Activated effector memory CD4-positive, alpha-beta T cell treated with Interleukin-2 at 50 U/mL for 16 hours (primary cell): Measurements from ENCODE around the gene ZNF324B.
A peak's percentile ranks its signal among the peaks of the same experiment; 100 is the strongest.
"Not testable (repeated sequence)": the region's sequence is repeated elsewhere in the genome, so short reads cannot be mapped to it uniquely, and the experiment has no call there.

Experiments
- DNase-seq: peaks from one replicate; pipeline ENCODE4 v3.0.0-alpha.2; 2020

Gene ZNF324B

GRCh38 chr19:58451358-58452101 lies at the start of gene ZNF324B:
ZNF324B (plus strand) TSS chr19:58451622; CDS start chr19:58453702, 2,080 bp downstream.
- peak; percentile 95 for DNase-seq

DNA sequence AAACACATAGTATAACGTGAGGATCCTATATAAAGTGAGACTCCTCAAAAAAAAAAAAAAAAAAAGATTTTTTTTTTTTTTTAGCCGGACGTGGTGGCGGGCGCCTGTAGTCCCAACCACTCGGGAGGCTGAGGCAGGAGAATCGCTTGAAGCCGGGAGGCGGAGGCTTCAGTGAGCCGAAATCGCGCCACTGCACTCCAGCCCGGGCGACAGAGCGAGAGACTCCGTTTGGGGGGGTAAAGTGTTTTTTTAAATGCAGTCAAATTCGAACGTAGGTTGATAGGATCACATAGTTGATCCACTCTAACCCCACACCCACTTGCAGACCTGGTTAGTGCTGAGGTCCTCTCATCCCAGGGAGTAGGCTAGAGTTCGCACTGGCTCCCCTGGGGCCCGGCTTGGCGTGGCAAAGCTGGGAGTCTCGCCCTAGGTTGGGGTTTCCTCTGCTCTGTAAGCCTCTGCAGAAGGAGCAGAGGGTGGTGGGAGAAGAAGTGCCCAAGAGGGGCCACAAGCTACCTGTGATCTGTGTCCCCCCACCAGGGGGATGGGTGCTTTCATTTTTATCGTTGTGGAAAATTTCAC lies 49.5 kb upstream of the ZNF324B start:
- DNase-seq: no peak

DNA sequence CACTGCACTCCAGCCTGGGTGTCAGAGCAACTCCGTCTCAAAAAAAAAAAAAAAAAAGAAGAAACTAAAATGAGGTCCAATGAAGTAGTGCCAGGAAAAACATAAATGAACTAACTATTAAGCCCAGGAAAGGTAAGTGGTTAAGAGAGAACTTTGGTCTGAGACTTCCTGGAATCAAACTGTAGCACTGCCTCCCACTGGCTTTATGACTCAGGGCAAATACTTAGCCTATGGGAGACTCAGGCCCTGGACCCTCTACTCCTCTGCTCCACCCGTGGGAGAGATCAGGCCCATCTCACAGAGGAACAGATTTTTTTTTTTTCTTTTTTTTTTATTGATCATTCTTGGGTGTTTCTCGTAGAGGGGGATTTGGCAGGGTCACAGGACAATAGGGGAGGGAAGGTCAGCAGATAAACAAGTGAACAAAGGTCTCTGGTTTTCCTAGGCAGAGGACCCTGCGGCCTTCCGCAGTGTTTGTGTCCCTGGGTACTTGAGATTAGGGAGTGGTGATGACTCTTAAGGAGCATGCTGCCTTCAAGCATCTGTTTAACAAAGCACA lies 47.4 kb upstream of the ZNF324B start:
- not testable (repeated sequence) for DNase-seq

DNA sequence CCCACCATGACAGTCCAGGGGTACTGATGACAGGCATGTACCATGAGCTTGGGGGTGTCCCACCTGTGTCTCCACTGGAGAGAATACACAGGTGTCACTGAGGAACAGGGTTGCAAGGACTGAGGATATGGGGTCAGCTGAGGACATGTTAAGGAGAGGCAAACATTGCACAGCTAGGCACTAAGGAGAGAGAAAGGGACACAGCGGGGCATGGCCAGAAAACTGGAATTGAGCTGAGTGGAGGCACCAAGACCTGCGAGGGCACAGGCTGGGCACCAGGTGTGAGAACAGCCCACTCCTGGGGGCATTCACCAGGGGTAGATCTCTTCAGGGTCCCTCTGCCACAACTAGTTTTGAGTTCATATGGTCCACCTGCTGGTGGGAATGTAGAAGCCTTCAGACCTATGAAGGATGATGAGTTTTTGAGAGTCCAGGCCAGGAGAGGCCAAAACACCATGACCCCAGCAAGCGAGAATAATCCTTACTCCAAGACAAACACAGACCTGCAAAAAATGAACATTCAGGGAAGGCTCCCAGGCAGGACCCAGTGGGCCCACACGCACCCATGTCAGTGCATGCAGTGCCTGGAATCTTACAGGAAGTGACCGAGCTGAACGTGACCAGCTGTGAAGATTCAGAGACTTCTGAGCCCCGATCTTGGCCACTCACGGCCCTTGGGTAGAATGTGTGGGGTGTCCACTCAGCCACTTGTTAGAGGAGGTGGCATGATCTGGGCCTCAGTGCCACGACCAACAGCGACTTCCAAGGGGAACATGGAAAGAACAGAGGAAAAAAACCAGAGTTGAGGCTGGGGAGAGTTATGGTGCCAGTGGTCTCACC lies 44.4 kb upstream of the ZNF324B start:
- no peak for DNase-seq

- DNase-seq: no peak
These were observed 43.7 kb upstream of the ZNF324B start for GRCh38 chr19:58407658-58408151.

DNA sequence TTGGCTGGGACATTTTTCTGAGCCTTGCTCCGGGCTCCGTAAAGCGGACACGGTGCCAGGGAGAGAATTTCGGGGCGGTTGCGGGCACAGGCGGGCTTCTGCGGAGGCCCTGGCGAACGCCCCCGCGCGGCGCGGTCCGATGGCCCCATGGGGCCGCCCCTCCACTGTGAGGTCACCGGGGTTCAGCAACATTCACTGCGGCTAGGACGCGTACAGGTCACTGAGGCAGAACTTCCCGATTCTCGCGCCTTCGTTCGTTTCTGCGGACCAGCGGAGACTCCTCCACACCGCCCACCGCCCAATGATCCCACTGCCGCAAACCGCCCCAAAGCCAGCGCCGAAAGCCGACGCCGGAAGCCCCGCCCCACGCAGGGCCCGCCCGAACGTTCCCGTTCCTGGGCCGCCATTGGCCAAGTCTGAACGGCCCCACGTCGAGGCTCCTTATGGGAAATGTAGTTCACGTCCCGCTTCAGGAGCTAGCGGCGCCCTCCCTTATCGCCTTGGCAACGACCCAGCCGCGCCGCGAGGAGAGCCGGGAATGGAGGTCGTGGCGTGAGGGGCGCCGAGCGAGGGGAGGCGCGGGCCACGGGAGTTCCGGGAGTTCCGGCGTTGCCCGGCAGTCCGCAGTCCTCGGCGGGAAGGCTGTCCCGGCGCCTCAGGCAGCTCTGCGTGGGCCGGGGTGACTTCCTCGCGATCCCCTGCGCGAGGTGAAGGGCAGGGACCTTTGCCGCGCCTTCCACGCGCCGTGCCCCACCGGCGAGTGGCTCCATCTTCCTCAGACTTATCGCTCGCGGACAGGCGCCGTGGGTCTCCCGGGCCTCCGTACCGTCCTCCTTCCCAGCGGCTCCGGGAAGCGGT lies 43.0 kb upstream of the ZNF324B start, which contains the start of gene ZNF584:
ZNF584 (plus strand) TSS at position 498 of the 858 bp plus-strand sequence. CDS start 499 bp downstream, outside the sequence.
- DNase-seq: peak; percentile 90

- no peak for DNase-seq
These were observed 42.2 kb upstream of the ZNF324B start for GRCh38 chr19:58409010-58409790.

DNA sequence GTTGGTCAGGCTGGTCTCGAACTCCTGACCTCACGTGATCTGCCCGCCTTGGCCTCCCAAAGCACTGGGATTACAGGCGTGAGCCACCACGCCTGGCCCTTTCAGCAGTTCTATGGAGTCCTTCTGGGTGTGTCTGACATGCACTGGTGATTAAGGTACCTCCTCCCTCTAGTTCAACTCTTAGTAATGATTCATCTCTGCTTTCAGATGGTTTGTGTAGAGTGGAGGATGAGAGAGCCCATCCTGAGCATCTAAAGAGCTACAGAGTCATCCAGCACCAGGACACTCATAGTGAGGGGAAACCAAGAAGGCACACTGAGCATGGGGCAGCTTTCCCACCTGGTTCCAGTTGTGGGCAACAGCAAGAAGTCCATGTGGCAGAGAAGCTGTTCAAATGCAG lies 34.8 kb upstream of the ZNF324B start:
- no peak for DNase-seq

GRCh38 chr19:58417071-58417470 lies 34.4 kb upstream of the ZNF324B start:
- no peak for DNase-seq

DNA sequence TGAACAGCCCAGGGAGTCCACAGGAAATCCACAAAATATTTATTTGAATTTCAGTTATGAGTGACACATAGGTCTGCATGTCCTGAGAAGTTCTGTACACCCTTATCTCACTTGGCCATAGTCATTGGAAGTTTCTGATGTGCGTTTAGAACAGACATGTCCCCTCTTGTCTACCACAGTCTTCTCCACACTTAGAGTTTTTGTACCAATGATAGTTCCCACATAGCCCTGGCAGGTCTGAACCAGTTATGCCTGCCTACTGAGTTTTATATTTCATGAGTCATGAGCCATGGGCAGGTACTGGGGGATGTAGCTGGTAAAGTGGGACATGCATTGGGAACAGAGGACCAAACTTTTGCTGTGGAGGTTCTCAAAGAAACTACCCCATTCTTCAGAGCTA lies 22.8 kb upstream of the ZNF324B start:
- DNase-seq: no peak

GRCh38 chr19:58429745-58430144 lies 21.7 kb upstream of the ZNF324B start:
- no peak for DNase-seq

DNA sequence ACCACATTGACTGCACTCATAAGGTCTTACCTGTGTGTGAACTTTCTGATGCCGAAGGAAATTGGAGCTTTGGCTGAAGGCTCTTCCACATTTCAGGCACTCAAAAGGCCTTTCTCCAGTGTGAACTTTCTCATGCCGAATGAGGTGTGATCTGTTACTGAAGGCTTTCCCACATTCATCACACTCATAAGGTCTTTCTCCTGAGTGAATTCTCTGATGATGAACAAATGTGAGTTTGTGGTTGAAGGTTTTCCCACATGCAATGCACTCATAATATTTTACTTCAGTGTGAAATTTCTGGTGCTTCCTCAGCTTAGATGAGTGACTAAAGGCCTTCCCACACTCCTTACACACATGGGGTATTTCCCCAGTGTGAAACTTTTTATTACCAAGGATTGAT lies 17.2 kb upstream of the ZNF324B start:
- DNase-seq: no peak

- DNase-seq: peak; percentile 91
These were observed 11.6 kb upstream of the ZNF324B start, which contains the start of gene ZNF132 for GRCh38 chr19:58439576-58440554. ZNF132 (minus strand) TSS chr19:58440153; CDS start chr19:58439821, 332 bp downstream.

DNA sequence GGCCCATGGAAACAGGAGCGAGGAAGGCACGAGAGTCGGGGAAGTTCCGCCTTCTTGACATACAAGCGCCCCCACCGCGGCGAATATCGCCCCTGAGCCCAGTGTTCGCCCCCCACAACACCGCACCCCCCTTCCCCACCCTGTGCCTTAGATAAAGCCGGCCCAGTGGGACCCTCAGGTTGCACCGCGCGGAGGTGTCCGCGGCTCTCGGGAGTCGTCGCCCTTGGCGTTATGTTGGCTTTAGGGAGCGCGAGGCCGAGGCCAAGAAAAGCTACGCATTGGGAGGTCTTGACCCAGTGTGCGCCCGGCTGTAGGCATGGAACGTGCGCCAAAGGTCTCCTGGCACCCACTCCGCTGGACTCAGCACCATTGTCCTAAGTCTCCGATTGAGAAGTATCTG lies 10.9 kb upstream of the ZNF324B start:
- no peak for DNase-seq

DNA sequence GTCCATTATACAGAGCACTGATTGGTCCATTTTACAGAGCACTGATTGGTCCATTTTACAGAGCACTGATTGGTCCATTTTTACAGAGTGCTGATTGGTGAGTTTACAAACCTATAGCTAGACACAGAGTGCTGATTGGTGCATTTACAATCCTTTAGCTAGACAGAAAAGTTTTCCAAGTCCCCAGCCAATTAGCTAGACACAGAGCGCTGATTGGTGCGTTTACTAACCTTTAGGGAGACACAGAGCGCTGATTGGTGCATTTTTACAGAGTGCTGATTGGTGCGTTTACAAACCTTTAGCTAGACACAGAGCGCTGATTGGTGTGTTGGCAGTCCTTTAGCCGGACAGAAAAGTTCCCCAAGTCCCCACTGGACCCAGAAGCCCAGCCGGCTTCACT lies 8.4 kb upstream of the ZNF324B start:
- DNase-seq: not testable (repeated sequence)

GRCh38 chr19:58448860-58449259 lies 2.6 kb upstream of the ZNF324B start:
- not testable (repeated sequence) for DNase-seq

GRCh38 chr19:58449980-58450379 lies 1.4 kb upstream of the ZNF324B start:
- DNase-seq: not testable (repeated sequence)

DNA sequence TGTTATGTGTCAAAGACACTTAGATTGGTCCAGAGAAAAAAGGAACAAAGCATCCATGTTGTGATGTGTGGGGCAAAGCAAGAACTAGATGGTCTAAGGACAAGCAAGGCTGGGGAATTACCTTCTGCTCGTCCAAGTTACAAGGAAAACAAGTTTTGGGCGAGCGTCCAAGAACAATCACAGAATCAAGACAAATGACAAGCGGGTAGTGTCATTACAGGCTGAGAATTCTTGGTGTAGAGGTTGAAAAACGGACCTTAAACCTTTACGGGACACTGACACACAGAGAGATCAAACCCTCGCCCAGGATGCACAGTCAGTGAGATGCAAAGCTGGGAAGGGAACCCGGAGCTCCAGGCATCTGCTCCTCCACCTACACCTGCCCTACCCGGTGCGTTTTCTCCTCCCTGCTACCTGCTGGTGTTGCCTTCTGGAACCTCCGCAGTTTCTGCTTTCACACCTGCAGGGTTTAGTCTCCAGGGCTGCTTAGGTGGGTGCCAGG lies 515 bp upstream of the ZNF324B start:
- no peak for DNase-seq

DNA sequence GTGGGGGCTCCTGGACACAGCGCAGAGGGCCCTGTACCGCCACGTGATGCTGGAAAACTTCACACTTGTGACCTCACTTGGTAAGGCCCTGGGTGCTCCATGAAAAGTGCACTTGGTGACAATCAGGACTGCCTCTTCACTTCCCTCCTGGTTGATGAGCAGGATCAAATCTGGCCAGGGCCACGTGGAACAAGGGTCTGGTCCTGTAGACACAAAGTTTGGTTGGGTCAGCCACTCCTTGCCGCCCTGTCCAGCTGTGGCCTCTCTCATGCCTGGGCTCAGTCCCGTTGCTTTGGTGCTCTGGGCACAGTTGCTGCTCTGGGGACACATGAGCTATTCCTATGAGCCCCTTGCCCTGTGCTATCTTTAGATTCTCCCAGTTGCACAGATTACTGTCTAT lies 2.3 kb downstream of the ZNF324B start:
- DNase-seq: no peak

GRCh38 chr19:58455306-58455705 lies 3.9 kb downstream of the ZNF324B start:
- no peak for DNase-seq
